ENCODE results near the gene PRSS56.
"Not testable (repeated sequence)": the region's sequence is repeated elsewhere in the genome, so short reads cannot be mapped to it uniquely, and the experiment has no call there.

PRSS56 gene

DNA sequence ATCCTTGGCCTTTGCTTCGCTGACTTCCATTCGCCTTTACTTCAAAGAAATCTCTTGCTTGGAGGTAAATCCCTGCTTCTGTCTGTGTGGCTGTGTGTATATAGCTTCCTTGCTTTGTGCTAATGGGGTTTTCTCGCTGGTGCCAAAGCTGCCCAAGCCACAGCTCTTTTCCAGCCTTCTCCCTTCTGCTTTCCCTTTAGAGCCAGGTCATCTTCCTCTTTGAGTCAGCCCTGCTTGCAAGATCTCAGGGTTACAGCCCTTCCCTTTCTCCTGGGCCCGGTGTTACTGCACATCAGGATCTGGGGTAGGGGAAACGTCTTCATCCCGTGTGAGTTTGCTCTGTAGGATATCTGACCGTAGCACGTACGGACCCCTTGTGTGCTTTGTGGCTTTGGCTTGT, 49.4 kb downstream of the PRSS56 start:
- Histone ChIP-seq H3K9me3 (ENCODE audit: control insufficient read depth, low read length) (no peaks in the 10 kb centered on the region), H3K27ac (ENCODE audit: insufficient read depth, low read length, poor library complexity, severe bottlenecking) (no peak overlapping the region), H3K27me3 (replicated peaks; ENCODE audit: control insufficient read depth, insufficient read depth, low read length, poor library complexity, severe bottlenecking) (no peaks in the 10 kb centered on the region), H3K4me1 (ENCODE audit: control insufficient read depth, insufficient read depth, low read length, poor library complexity, severe bottlenecking) (no peaks in the 10 kb centered on the region), H3K36me3 (ENCODE audit: control insufficient read depth, insufficient read depth, low read length) (peaks cover 73% of the 10 kb centered on the region), H3K4me3 (ENCODE audit: insufficient read depth, low read depth, low read length, poor library complexity, severe bottlenecking) (no peak overlapping the region)
- DNase-seq: no peak

DNA sequence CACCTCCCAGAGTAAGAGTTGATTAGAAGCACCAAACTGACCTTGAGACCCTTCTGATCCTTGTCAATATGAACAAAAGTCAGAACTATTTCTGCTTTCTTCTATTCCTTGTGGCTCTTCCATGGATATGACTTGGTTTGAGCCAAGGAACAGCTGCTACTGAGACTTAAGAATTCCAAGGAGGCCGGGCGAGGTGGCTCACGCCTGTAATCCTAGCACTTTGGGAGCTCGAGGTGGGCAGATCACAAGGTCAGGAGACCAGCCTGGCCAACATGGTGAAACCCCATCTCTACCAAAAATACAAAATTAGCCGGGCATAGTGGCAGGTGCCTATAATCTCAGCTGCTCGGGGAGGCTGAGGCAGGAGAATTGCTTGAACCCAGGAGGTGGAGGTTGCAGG, 50.3 kb downstream of the PRSS56 start:
- not testable (repeated sequence) for DNase-seq; H3K4me1 ChIP-seq (ENCODE audit: control insufficient read depth, insufficient read depth, low read length, poor library complexity, severe bottlenecking); H3K4me3 ChIP-seq (ENCODE audit: insufficient read depth, low read depth, low read length, poor library complexity, severe bottlenecking); H3K27me3 ChIP-seq (replicated peaks; ENCODE audit: control insufficient read depth, insufficient read depth, low read length, poor library complexity, severe bottlenecking); H3K27ac ChIP-seq (ENCODE audit: insufficient read depth, low read length, poor library complexity, severe bottlenecking); H3K9me3 ChIP-seq (ENCODE audit: control insufficient read depth, low read length)
- peaks cover 71% of the 10 kb centered on the region for H3K36me3 ChIP-seq (ENCODE audit: control insufficient read depth, insufficient read depth, low read length)

DNA sequence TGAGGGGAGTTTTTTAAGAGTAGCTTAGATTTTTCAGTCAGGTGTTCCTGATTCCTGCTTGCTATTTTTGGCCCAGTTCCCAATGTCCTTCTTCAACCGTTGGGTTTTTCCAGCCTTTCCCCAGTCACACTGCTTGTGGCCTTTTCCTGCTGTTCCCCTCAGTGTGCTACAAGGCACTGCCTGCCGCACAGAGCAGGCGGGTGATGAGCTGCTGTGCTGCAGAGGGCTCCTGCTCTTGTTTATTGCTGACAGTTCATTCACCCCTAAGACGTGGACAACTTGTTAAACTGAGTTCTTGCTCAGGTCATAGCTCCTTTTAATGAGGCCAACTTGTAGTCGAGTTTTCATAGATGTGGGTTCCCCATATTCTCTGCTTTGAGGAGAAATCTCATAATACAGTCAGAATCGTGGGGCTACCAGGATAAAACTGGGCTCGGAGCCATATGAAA, 50.9 kb downstream of the PRSS56 start:
- DNase-seq: no peak
- Histone ChIP-seq H3K27me3 (replicated peaks; ENCODE audit: control insufficient read depth, insufficient read depth, low read length, poor library complexity, severe bottlenecking) (no peaks in the 10 kb centered on the region), H3K4me3 (ENCODE audit: insufficient read depth, low read depth, low read length, poor library complexity, severe bottlenecking) (no peak overlapping the region), H3K9me3 (ENCODE audit: control insufficient read depth, low read length) (no peaks in the 10 kb centered on the region), H3K4me1 (ENCODE audit: control insufficient read depth, insufficient read depth, low read length, poor library complexity, severe bottlenecking) (no peaks in the 10 kb centered on the region), H3K27ac (ENCODE audit: insufficient read depth, low read length, poor library complexity, severe bottlenecking) (no peak overlapping the region), H3K36me3 (ENCODE audit: control insufficient read depth, insufficient read depth, low read length) (peaks cover 66% of the 10 kb centered on the region)

DNA sequence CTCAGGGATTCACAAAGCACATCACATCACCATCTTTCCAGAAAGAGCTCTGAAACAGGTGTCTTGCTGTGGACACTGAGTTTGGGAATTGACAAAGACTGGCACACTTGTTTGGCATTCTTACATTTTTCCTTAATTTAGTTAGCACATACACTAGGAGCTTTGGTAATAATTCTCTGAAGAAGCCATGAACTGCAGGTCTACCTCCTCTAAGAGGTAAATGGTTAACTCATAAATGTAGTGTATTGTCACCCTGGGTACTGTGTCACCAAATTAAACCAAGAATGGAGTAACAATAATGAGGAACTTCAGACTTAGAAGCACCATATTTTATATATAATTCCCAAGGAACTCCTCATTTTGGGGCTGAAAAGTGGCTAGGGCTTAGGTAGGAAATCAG, 52.9 kb downstream of the PRSS56 start:
- H3K27ac ChIP-seq (ENCODE audit: insufficient read depth, low read length, poor library complexity, severe bottlenecking): no peak overlapping the region
- H3K9me3 ChIP-seq (ENCODE audit: control insufficient read depth, low read length): no peaks in the 10 kb centered on the region
- H3K27me3 ChIP-seq (replicated peaks; ENCODE audit: control insufficient read depth, insufficient read depth, low read length, poor library complexity, severe bottlenecking): no peaks in the 10 kb centered on the region
- H3K4me1 ChIP-seq (ENCODE audit: control insufficient read depth, insufficient read depth, low read length, poor library complexity, severe bottlenecking): no peaks in the 10 kb centered on the region
- no peak for DNase-seq
- H3K36me3 ChIP-seq (ENCODE audit: control insufficient read depth, insufficient read depth, low read length): peaks cover 57% of the 10 kb centered on the region
- H3K4me3 ChIP-seq (ENCODE audit: insufficient read depth, low read depth, low read length, poor library complexity, severe bottlenecking): no peak overlapping the region

DNA sequence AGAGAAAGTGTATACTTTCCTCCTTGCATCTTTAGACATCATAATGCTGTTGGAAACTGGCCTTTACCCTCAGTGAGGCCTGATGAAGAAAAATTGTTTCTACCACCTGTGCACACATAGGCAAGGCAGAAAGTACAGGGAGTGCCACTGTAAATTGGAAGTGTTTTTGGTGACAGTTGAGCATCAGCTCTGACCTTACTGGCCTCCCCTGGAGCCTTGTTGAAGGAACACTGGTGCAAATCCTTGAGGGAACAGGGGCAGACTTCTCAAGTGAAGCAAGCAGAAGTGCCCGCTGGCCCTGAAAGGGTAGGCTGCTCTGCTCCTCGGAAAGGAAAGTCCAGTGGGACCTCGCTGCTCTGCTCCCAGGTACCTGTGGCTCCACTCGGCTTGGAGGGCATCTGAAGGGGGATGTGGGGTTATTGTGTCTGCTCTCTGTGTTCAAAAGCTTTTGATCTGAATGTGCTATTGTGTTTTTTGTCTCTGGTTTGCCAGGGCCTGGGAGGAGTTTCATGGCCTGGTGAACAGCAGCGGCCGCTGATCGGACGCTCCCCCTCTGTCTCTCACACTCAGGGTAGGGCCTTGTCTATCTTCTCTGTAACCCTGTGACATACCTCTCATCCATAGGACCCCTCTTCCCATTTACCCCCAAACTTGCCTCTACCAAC, 53.7 kb downstream of the PRSS56 start:
- no peaks in the 10 kb centered on the region for H3K27me3 ChIP-seq (replicated peaks; ENCODE audit: control insufficient read depth, insufficient read depth, low read length, poor library complexity, severe bottlenecking)
- no peaks in the 10 kb centered on the region for H3K9me3 ChIP-seq (ENCODE audit: control insufficient read depth, low read length)
- no peak overlapping the region for H3K4me3 ChIP-seq (ENCODE audit: insufficient read depth, low read depth, low read length, poor library complexity, severe bottlenecking)
- no peaks in the 10 kb centered on the region for H3K4me1 ChIP-seq (ENCODE audit: control insufficient read depth, insufficient read depth, low read length, poor library complexity, severe bottlenecking)
- peaks cover 51% of the 10 kb centered on the region for H3K36me3 ChIP-seq (ENCODE audit: control insufficient read depth, insufficient read depth, low read length)
- DNase-seq: no peak
- no peak overlapping the region for H3K27ac ChIP-seq (ENCODE audit: insufficient read depth, low read length, poor library complexity, severe bottlenecking)

DNA sequence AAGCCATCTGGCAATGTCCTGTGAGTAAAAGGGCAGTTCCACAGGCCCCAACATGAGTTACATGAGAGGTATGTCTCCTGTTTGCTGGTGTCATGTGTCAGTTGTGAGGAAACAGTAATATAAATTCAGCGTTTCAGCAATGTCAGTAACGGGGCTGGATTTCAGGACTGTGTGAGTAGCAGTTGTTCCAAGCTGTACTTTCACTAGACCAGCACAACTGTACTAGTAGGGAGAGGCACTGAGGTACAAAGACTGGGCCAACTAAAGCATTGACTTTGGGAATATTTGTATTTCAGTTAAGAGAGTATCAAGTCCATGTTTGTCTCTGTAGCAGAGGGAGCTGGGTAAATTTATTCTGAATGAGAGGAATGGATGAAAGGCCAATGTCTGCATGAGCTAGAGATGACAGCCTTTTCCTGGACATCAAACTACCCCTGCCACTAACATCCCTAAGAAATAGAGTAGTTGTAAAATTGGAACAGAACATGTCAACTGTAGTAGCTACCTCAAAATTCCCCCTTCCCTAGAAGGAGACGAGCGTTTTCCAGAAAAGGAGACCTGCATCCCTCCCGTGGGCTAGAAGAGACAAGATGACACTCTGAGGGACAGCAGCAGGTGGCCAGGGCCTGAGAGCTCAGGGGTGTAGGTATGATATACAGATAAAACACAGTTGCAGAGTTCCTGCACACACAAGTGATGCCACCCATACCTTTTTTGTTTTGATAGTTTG, 54.7 kb downstream of the PRSS56 start:
- Histone ChIP-seq H3K4me3 (ENCODE audit: insufficient read depth, low read depth, low read length, poor library complexity, severe bottlenecking) (no peak overlapping the region), H3K36me3 (ENCODE audit: control insufficient read depth, insufficient read depth, low read length) (peaks cover 53% of the 10 kb centered on the region), H3K9me3 (ENCODE audit: control insufficient read depth, low read length) (no peaks in the 10 kb centered on the region), H3K4me1 (ENCODE audit: control insufficient read depth, insufficient read depth, low read length, poor library complexity, severe bottlenecking) (no peaks in the 10 kb centered on the region), H3K27me3 (replicated peaks; ENCODE audit: control insufficient read depth, insufficient read depth, low read length, poor library complexity, severe bottlenecking) (no peaks in the 10 kb centered on the region), H3K27ac (ENCODE audit: insufficient read depth, low read length, poor library complexity, severe bottlenecking) (no peak overlapping the region)
- DNase-seq: no peak

Data from effector memory CD4-positive, alpha-beta T cell (primary cell).